Hematopoietic multipotent progenitor cell treated with erythropoietin and hydrocortisone succinate and interleukin-3 and kit ligand, for 15 days (in vitro differentiated cells): Measurements from ENCODE around the gene FOXD3.
A peak's percentile ranks its signal among the peaks of the same experiment; 100 is the strongest.

Experiments used
- DNase-seq: peaks from one replicate; pipeline ENCODE4 v3.0.0-alpha.2; 2015; ENCODE audit warnings: low spot score

Gene FOXD3

GRCh38 chr1:63362073-63362472 lies 39.7 kb downstream of the FOXD3 start:
- no peak for DNase-seq

DNA sequence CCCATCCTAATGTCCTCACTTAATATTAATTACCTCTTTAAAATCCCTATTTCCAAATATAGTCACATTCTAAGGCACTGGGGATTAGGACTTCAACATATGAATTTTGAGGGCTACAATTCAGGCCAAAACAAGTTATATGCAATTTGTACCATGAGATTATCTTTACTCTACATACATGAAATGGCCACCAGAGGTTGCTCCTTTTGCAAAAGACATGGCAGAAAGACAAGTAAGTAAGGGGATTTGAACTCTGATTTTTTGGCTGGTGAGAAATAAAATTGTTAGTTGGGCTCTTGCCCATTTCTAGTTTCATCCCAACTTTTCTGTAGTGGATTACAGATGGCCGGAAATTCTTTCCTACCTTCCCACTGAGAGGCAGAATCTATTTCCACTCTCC lies 40.2 kb downstream of the FOXD3 start:
- no peak for DNase-seq

- DNase-seq: no peak
Measured at GRCh38 chr1:63363014-63363413, 40.6 kb downstream of the FOXD3 start.

DNA sequence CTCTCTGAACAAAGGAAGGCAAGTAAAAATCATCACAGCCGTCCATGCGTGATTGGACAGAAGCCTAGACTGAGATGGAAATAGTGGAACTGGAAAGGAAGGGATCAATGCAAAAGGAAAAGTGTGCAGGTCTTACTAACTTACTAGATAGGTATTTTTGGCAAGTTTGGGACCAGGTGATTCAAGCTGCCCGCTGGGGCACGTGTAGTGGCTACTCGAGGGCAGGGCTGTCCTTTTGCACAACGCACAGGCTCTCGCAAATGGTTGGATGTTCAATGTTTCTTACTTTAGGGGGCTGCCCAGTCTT lies 44.5 kb downstream of the FOXD3 start:
- no peak for DNase-seq

DNA sequence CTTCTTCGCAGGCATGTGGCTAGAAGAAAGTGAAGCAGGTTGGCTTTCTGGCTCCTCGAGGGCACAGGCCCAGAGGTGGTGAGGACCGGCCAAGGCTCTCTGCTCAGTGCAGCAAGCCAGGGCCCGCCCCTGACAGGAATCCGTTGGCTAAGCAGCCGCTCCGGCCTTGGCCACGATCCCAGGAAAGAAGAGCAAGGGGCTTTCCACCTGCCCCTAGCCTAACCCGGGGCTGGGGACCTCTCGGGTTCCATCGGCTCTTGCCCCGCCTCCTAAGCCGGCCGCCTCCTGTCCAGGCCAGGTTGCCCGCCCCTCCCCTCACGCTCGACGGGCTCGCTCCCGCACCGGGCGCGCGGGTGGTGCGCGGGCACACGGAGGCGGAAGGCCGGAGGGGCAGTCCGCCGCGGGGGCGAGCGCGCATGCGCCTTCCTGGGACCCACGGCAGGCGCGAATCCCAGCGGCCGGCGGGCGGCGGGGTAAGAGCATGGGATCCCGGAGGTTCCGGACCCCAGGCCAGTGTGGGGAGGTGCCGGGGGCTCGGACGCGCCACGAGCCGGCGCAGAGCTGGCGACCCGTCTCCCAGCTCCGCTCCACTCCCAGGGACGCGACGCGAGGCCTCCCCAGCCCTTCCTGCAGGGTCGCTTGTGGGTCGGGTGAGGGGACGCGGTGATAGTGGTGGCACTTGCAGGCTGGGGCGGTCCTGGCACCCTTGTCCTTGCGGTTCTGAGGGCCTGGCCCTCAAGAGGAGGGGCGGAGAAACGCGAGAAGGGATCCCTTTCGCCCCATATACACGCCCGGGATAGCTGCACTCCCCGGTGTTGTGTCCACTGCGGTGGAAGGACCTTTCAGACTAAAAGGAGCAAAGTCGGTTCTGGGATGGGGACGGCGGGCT lies 45.1 kb downstream of the FOXD3 start, which contains the start of gene ALG6:
Gene ALG6, plus strand, starts transcription at position 413 of the 889 bp plus-strand sequence. CDS start 3,351 bp downstream, outside the sequence.
- DNase-seq: peak; percentile 91

DNA sequence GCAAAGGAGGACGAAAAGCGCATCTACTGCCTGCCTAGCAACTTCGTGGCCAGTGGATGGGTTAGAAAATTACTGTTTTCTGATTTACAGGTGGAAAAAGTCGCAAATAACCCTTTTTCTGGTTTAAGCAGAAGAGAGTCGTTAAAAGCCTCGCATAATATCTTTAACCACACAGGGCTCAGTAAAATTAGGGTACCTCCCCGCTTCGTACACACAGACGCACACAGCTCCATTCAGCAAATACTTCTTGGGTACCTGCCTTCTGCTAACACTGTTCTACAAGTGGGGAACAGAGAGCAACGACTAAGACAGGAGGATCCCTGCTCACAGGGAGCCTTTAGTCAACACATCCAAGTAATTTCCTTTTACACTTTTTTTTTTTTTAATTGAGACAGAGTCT lies 45.8 kb downstream of the FOXD3 start:
- no peak for DNase-seq
